Epithelial cell of proximal tubule (primary cell): ENCODE data around the gene HSD17B12. TPM values are rescaled to one million over a fixed set of nuclear protein-coding genes. Genes with fewer than 3 reads are reported as not detected.

Experiments
- DNase-seq: peaks from one replicate; pipeline ENCODE4 v3.0.0-alpha.2; 2011; ENCODE audit warnings: low read depth
- H3K4me3 ChIP-seq: 2 replicates; pipeline ENCODE4 v1.5.1; 2011; ENCODE audit warnings: low read depth, mild to moderate bottlenecking, low read length
- total RNA-seq: library from RNA; depleted of rRNA; stranded (reverse); fragments of >200 nt; gene quantifications from 2 replicates; pipeline ENCODE4 v1.2.3, GENCODE V29; 2015
- TF ChIP-seq, protein P1 (sequence below): conservative IDR thresholded peaks from 2 replicates; pipeline ENCODE4 v1.5.1; 2012; ENCODE audit warnings: low read depth, mild to moderate bottlenecking, low read length

The HSD17B12 gene
- total RNA-seq, 1 donor from 2014 or later: 49.5 TPM

DNA sequence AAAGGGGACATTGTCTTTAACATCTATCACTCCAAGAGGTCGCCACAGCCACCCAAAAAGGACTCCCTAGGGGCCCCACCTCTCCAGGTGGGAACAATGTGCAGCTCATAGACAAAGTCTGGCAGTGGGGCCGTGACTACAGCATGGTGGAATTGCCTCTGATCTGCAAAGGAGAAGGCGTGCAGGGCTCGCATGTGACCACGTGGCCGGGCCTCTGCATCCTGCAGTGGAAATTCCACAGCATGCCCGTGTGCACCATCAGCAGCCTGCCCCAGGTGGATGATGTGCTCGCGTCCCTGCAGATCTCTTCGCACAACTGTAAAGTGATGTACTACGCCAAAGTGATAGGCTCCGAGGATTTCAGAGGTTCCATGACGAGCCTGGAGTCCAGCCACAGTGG, 218.6 kb downstream of the HSD17B12 start:
- TF ChIP-seq, protein P1, sequence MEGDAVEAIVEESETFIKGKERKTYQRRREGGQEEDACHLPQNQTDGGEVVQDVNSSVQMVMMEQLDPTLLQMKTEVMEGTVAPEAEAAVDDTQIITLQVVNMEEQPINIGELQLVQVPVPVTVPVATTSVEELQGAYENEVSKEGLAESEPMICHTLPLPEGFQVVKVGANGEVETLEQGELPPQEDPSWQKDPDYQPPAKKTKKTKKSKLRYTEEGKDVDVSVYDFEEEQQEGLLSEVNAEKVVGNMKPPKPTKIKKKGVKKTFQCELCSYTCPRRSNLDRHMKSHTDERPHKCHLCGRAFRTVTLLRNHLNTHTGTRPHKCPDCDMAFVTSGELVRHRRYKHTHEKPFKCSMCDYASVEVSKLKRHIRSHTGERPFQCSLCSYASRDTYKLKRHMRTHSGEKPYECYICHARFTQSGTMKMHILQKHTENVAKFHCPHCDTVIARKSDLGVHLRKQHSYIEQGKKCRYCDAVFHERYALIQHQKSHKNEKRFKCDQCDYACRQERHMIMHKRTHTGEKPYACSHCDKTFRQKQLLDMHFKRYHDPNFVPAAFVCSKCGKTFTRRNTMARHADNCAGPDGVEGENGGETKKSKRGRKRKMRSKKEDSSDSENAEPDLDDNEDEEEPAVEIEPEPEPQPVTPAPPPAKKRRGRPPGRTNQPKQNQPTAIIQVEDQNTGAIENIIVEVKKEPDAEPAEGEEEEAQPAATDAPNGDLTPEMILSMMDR: no peak
- DNase-seq: no peak
- H3K4me3 ChIP-seq: no peak overlapping the region

DNA sequence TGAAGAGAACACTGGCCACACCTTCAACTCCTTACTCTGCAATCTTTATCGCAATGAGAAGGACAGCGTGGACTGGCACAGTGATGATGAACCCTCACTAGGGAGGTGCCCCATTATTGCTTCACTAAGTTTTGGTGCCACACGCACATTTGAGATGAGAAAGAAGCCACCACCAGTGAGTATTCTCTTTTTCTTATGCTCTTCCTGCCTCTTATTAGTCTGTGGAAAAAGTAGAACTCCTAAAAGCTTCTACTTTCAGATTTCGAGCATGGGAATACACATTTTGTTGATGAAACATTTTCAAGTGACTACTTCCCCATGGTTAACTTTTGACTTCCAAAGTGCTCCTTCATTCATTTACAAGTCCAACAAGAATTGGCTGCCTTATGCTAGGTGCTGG, 221.0 kb downstream of the HSD17B12 start:
- H3K4me3 ChIP-seq: no peak overlapping the region
- no peak for DNase-seq
- TF ChIP-seq, protein P1: no peak

DNA sequence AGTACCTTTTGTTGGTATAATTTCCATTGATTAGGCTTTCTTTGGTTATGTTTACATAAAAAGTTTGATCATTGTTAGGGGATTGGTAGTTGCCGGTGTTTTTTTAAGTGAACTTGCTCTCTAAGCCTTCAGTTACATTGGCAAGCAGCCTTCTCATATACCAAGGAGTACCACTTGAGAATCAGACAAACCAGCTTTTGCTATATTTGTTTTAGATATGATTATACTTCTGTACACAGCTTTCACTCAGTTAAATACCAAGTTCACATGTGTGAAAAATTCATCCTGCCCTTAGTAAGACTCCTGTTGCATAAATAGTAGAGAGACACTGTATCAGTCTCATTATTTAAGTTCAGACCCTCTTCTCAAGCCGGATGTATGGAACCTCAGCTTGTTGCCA, 222.5 kb downstream of the HSD17B12 start:
- no peak for DNase-seq
- TF ChIP-seq, protein P1: no peak
- no peak overlapping the region for H3K4me3 ChIP-seq

DNA sequence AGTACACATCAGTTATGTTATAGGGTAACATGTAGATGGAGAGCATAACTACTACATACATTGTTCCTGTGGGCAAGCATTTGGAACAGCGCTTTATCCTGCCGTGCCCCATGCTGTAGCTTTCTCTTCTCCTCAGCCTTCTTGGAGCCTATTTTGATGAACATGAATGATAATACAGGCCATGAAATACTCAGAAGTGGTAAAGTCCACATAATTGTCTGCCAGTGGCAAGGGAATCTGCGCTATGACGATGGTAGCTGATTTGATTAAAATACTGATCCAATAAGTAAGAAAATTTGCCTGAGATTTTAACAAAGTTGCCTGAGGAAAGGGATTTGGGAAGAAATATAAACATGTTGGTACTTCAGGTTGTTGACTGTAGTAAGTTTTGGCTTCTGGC, 223.4 kb downstream of the HSD17B12 start:
- H3K4me3 ChIP-seq: no peak overlapping the region
- no peak for DNase-seq
- TF ChIP-seq, protein P1: no peak

DNA sequence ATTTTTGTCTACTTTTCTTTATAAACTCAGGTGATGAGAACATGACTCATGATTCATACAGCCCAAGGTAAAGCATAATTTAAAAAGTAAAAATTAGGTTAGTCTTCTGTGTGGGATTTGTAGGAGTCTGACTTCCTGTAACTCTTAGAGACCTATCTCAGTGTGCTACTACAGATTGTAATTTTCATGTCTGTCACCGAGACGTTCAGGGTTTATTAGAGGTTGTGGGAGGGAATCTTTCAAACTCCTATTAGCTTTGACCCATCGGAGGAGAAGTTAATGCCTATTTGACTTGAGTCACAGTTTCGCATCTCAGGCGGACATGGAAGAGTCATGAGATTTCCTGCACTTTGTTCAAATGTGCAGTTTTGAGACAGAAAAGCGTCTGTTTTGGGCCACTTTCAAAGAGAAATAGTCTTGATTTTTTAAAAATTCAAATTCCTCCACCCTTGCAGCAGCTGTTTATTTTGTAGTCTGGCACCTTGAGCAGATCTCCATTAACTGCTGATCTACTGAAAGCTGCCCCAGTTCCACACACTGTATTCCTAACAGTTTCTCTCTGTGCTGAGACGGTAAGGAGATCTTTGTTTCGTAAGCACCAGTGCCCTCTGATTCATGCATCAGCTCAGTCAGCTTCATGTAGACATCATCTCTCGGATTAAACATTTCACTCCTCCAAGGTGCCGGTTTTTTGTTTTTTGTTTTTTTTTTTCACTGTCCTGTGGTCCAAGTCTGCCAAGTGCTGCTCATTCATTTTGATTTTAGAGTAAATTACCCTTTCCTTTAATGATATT, 224.4 kb downstream of the HSD17B12 start:
- no peak overlapping the region for H3K4me3 ChIP-seq
- no peak for DNase-seq
- TF ChIP-seq, protein P1: no peak

DNA sequence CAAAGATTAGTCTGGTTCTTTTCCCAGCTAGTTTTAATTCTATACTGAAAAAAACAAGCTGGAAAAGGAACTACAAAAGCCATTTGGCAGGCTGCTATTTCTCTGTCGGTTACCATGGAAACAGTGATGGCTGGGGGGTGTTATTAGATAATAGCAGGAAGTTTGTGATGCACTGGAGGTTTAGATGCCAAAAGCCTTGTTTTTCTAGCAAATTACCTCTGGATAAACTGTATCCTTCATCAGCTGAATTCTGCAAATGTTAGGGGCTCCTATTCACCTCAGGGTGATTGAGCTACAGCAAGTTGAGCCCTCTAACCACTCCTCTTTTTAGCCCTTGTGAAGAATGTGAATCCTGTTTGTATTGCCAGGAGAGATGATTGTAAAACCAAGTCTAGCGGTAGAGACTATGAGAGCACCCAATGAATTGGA, 225.3 kb downstream of the HSD17B12 start:
- TF ChIP-seq, protein P1: no peak
- no peak for DNase-seq
- H3K4me3 ChIP-seq: no peak overlapping the region

Other genes with a start within 250 kb of the HSD17B12 start
- 27.3 and 36.8 TPM in 2 replicates for gene ALKBH3, start 200.1 kb downstream of the HSD17B12 start, total RNA-seq